DMS153 treated with DMSO at 0.1 percent for 48 hours (cell line): ENCODE results near the gene TIMM17B.
"Not testable (repeated sequence)": the region's sequence is repeated elsewhere in the genome, so short reads cannot be mapped to it uniquely, and the experiment has no call there.

Experiments
- DNase-seq: peaks from one replicate; lab custom pipeline; 2025; ENCODE audit not compliant: unreplicated experiment; lab: John Stamatoyannopoulos, UW

The TIMM17B gene

GRCh38 chrX:48897157-48897624 lies 377 bp downstream of the TIMM17B start:
- DNase-seq = peak; percentile 32

DNA sequence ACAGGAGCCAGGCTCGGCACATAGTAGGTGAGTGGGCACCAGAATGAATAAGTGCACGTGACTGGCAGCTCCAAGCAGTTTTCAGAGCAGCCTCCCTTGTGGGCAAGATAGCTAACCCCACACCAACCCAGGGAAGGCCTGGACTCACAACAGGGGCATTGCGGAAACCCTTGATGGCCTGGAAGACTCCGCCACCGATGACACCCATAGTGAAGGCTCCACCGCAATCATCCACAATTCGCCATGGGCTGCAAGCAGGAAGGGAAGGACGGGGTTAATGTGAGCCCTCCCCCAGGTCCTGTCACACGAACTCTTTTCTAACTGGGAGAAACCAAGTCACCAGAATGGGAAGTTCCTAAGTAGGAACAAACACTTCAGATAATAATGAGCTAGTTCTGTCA lies 957 bp downstream of the TIMM17B start:
- no peak for DNase-seq

DNA sequence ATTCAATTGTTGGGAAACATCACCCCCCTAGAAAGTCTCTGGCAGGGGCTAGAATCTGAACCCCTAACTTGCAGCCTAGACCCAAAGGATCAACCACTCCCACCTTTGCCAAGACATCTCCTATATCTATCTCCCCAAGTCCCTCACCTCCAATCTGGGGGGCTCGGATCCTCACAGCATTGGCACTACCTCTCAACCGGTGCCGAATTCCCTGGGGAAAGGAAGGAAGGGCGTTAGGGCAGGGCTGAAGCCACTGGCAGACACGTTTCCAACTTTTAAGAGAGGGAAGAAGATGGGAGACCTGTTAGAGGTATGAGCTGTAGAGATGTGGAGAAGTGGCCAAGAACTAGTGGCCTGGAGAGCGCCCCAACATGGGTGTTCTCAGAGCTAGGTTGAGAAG lies 2.7 kb downstream of the TIMM17B start:
- no peak for DNase-seq

GRCh38 chrX:48893556-48894348 lies 3.8 kb downstream of the TIMM17B start:
- no peak for DNase-seq

DNA sequence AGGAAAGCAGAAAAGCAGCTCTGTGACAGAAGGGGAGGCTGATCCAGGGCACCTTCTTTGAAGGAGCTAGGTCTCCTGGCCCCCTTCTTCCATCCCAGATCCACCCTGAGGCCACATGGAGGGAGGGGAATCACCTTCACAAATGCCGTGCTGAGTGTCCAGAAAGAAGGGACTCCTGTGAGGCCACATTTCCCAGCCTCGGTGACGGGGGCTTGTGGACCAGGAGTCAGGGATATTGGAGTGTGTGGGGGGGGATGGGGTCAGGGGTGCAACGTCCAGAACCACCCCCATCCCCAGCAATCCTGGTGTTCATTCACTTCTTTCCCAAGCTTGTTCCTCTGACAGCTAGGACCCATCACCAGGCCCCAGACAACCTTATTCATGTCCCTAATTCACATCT lies 4.7 kb downstream of the TIMM17B start:
- DNase-seq = no peak

DNA sequence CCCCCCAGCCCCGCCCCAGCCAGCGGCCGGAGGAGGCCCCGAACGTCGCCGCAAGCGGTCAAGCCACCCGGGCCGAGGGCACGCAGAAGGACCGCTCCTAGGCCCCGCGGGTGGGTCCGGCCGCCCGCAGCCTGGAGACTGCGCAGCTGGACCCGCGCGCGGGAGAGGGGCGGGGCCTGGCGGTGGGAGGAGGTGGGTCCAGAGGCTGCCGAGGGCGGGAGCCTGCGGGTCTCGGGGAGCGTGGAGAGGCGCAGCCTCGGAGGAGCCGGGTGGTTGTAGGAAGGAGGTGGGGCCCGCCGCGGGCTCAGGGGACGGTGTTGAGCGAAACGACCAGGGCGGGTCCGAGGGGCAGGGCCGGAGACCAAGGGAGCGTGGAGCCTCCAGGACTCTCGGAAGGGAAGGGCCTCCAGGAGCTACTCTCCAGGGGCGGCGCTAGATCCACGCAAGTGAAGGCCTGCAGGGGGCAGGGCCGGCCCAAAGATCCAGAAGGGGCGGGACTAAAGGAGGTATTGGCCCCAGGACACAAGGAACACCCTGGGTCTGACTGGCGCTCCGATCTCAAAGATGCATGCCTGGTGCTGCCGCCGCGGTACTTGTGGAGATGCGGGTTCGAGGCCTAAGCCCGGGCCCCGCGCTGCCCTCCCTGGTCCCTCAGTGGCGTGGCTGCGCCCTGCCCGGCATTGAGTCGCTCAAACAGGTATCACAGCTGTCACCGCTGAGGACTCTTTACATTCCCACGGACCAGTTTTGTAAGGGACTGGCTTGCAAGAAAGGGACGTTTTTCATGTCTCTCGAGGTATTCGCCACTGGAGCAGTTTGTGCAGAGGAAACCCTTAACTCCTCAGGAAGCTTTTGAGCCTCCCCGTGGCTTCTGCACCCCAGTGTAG lies 5.9 kb downstream of the TIMM17B start:
- peak; percentile 57 for DNase-seq

- peak; percentile 1 for DNase-seq
Observed at GRCh38 chrX:48890934-48891401, 6.6 kb downstream of the TIMM17B start.

GRCh38 chrX:48890296-48890925 lies 7.2 kb downstream of the TIMM17B start:
- no peak for DNase-seq

GRCh38 chrX:48886586-48886985 lies 11.0 kb downstream of the TIMM17B start:
- DNase-seq = not testable (repeated sequence)

GRCh38 chrX:48883729-48884128 lies 13.8 kb downstream of the TIMM17B start:
- DNase-seq = no peak

GRCh38 chrX:48876944-48877343 lies 20.6 kb downstream of the TIMM17B start:
- DNase-seq = not testable (repeated sequence)

DNA sequence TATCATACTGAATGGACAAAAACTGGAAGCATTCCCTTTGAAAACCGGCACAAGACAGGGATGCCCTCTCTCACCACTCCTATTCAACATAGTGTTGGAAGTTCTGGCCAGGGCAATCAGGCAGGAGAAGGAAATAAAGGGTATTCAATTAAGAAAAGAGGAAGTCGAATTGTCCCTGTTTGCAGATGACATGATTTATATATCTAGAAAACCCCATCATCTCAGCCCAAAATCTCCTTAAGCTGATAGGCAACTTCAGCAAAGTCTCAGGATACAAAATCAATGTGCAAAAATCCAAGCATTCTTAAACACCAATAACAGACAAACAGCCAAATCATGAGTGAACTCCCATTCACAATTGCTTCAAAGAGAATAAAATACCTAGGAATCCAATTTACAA lies 25.6 kb downstream of the TIMM17B start:
- DNase-seq = not testable (repeated sequence)

- no peak for DNase-seq
Observed at GRCh38 chrX:48864210-48864609, 33.4 kb downstream of the TIMM17B start.

DNA sequence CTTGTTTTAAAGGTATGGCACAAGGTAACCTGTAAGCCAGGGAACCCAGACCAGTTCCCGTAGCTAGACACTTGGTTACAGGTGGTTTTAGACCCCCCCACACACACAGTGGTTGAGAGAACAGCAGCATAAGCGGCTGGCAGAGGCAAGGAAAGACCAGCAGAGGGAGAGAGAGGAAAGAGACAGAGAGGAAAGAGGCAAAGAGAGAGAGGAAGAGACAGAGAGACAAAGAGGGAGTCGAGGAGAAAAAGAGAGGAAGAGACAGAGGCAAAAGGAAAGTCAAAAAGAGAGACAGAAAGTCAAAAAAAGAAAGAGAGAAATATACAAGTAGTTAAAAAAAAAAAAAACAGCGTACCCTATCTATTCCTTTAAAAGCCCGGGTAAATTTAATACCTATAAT lies 42.7 kb downstream of the TIMM17B start:
- no peak for DNase-seq

- not testable (repeated sequence) for DNase-seq
Observed at GRCh38 chrX:48854121-48854804, 43.3 kb downstream of the TIMM17B start.

DNA sequence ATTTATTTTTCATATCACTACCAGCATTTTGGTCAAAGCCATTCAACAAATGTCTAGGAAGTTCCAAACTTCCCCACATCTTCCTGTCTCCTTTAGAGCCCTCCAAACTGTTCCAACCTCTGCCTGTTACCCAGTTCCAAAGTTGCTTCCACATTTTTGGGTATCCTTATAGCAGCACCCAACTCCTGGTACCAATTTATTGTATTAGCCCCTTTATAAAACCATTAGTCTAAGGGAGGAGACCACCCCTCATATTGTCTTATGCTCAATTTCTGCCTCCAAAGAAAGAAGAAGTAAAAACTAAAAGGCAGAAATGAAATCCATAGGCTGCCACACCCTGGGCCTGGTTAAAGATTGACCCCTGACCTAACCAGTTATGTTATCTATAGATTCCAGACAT lies 44.1 kb downstream of the TIMM17B start:
- not testable (repeated sequence) for DNase-seq

DNA sequence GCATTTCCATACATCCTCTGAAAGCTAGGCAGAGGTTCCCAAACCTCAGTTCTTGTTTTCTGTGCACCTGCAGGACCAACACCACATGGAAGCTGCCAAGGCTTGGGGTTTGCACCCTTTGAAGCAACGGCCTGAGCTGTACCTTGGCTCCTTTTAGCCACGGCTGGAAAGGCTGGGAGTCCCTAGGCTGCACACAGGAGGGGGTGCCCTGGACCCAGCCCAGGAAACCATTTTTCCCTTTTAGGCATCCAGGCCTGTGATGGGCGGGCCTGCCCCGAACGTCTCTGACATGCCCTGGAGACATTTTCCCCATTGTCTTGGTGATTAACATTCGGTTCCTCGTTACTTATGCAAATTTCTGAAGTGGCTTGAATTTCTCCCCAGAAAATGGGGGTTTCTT lies 44.7 kb downstream of the TIMM17B start:
- DNase-seq = no peak

- DNase-seq = no peak
Observed at GRCh38 chrX:48848847-48849246, 48.7 kb downstream of the TIMM17B start.
